Measurements from ENCODE around the gene KDM8.

KDM8 gene

DNA sequence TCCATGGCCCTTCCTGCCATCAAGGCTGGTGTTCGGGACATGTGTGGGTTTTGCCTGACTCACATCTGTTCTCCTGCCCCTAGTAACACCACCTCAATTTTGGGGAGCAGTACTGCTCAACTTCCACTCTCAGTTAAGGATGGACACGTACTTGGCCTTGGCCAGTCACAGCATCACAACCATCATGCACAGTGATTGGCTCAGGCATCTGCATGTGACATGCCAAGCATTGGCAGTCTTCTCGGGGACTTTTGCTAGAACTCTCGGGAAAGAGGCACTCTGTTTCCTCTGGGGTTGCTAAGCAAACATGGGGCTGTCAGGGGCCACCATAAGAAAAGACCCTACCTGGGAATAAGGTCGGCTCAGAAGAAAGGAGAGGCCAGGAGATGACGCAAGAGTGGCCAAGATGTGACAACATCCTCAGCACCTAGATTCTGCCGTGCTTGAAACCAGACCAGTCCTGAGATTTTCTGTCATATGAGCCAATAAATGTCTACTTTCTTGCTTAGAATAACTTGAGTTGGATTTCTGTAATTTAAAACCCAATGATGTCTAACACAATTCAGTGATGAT is 11.9 kb upstream of the KDM8 start:
- H3K4me3 ChIP-seq (ENCODE audit: low read depth, low read length) = no peak overlapping the region
- TF ChIP-seq, protein P1, sequence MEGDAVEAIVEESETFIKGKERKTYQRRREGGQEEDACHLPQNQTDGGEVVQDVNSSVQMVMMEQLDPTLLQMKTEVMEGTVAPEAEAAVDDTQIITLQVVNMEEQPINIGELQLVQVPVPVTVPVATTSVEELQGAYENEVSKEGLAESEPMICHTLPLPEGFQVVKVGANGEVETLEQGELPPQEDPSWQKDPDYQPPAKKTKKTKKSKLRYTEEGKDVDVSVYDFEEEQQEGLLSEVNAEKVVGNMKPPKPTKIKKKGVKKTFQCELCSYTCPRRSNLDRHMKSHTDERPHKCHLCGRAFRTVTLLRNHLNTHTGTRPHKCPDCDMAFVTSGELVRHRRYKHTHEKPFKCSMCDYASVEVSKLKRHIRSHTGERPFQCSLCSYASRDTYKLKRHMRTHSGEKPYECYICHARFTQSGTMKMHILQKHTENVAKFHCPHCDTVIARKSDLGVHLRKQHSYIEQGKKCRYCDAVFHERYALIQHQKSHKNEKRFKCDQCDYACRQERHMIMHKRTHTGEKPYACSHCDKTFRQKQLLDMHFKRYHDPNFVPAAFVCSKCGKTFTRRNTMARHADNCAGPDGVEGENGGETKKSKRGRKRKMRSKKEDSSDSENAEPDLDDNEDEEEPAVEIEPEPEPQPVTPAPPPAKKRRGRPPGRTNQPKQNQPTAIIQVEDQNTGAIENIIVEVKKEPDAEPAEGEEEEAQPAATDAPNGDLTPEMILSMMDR (IDR thresholded peaks at IDR 0.05; ENCODE audit: low read depth, low read length) = no peak

DNA sequence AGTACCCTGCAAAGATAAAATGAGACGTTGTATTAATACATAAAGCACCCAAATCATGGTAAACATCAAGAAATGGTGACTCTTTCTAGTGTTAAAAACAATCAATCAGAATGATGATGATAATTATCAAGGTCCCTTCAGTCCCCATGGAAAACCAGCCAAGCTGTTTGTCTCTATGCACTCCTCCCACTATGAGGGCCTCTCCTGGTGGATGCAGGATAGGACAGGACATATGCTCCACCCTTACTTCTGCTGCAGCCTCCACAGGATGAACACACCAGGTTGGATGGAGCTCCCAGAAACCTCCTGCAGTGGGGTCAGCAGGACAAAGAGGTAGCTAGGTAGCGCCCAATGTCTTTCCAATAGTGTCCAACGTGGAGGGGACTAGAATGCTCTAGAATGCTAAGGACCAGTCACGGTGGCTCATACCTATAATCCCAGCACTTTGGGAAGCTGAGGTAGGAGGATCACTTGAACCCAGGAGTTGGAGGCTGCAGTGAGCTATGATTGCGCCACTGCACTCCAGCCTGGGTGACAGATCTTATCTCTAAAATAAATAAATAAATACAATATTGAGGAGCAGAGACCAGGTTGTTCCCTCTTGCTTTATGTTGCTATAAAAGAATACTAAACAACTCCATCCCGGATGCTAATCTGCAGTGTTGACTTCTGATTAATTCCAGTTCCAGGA is 9.9 kb upstream of the KDM8 start:
- TF ChIP-seq, protein P1 (IDR thresholded peaks at IDR 0.05; ENCODE audit: low read depth, low read length) = no peak
- no peak overlapping the region for H3K4me3 ChIP-seq (ENCODE audit: low read depth, low read length)

GRCh38 chr16:27195076-27195741 is 8.1 kb upstream of the KDM8 start:
- H3K4me3 ChIP-seq (ENCODE audit: low read depth, low read length) = no peak overlapping the region
- TF ChIP-seq, protein P1 (IDR thresholded peaks at IDR 0.05; ENCODE audit: low read depth, low read length) = no peak

DNA sequence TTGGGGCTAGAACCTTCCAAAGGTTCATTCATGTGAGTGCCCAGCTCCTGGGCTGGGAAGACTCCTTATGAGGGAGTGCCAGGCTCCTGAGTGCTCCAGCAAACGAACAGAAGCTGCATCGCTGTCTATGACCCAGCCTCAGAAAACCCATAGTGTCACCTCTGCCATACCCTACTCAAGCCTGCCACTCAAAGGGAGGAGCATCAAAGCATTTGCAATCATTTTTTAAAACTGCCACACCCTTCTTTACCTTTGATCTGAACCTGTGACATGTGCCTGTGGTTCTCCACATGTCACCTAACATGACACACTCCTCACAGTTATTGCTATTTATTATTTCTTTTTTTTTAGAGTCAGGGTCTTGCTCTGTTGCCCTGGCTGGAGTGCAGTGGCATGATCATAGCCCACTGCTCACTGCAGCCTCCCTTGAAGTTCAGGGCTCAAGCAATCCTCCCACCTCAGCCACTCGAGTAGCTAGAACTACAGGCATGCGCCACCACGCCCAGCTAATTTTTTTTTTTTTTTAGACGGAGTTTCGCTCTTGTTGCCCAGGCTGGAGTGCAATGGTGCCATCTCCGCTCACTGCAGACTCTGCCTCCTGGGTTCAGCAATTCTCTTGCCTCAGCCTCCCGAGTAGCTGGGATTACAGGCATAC is 7.3 kb upstream of the KDM8 start:
- no peak overlapping the region for H3K4me3 ChIP-seq (ENCODE audit: low read depth, low read length)
- TF ChIP-seq, protein P1 (IDR thresholded peaks at IDR 0.05; ENCODE audit: low read depth, low read length) = no peak

- no peak overlapping the region for H3K4me3 ChIP-seq (ENCODE audit: low read depth, low read length)
- TF ChIP-seq, protein P1 (IDR thresholded peaks at IDR 0.05; ENCODE audit: low read depth, low read length) = no peak
Observed at GRCh38 chr16:27197004-27197403, 6.3 kb upstream of the KDM8 start.

- TF ChIP-seq, protein P1 (IDR thresholded peaks at IDR 0.05; ENCODE audit: low read depth, low read length) = no peak
- H3K4me3 ChIP-seq (ENCODE audit: low read depth, low read length) = no peak overlapping the region
Observed at GRCh38 chr16:27198451-27199234, 4.7 kb upstream of the KDM8 start.

Measured in WI38 (cell line).